BE2C (cell line): ENCODE results near the gene RNU1-4.
"Not testable (repeated sequence)": the region's sequence is repeated elsewhere in the genome, so short reads cannot be mapped to it uniquely, and the experiment has no call there.

Experiments used
- DNase-seq: peaks from one replicate; pipeline ENCODE4 v3.0.0-alpha.2; 2020
- H3K27me3 ChIP-seq: fragments of 250-450 bp; sonication (Bioruptor Pico); 2 replicates; pipeline ENCODE4 v1.5.1; 2020; ENCODE audit warnings: mild to moderate bottlenecking
- H3K36me3 ChIP-seq: fragments of 250-450 bp; sonication (Bioruptor Pico); 2 replicates; pipeline ENCODE4 v1.5.1; 2020; ENCODE audit warnings: mild to moderate bottlenecking
- H3K4me1 ChIP-seq: fragments of 250-450 bp; sonication (Bioruptor Pico); 2 replicates; pipeline ENCODE4 v1.5.1; 2020
- H3K4me3 ChIP-seq: 2 replicates; pipeline ENCODE4 v1.5.1; 2011; ENCODE audit warnings: low read depth, low read length
- H3K9me3 ChIP-seq: fragments of 250-450 bp; sonication (Bioruptor Pico); 2 replicates; pipeline ENCODE4 v1.5.1; 2020

Gene RNU1-4

GRCh38 chr1:16787711-16788110 lies 47.4 kb downstream of the RNU1-4 start:
- H3K4me3 ChIP-seq, DNase-seq, H3K4me1 ChIP-seq, H3K27me3 ChIP-seq, H3K9me3 ChIP-seq, H3K36me3 ChIP-seq: not testable (repeated sequence)
